ENCODE results near the gene WBP1L. TPM values are rescaled to one million over a fixed set of nuclear protein-coding genes. Genes with fewer than 3 reads are reported as not detected.

WBP1L gene
- total RNA-seq, 4 donors from 2014 or later: 92.8 to 185 (median 154) TPM

GRCh38 chr10:102785818-102786217 is 42.1 kb downstream of the WBP1L start:
- TF ChIP-seq CTCF (IDR thresholded peaks at IDR 0.05; ENCODE audit: low read depth): no peak

GRCh38 chr10:102791754-102792395 is 48.1 kb downstream of the WBP1L start:
- TF ChIP-seq CTCF (IDR thresholded peaks at IDR 0.05; ENCODE audit: low read depth): no peak

- TF ChIP-seq CTCF (IDR thresholded peaks at IDR 0.05; ENCODE audit: low read depth): no peak
Observed at GRCh38 chr10:102795453-102796406, 52.0 kb downstream of the WBP1L start.

DNA sequence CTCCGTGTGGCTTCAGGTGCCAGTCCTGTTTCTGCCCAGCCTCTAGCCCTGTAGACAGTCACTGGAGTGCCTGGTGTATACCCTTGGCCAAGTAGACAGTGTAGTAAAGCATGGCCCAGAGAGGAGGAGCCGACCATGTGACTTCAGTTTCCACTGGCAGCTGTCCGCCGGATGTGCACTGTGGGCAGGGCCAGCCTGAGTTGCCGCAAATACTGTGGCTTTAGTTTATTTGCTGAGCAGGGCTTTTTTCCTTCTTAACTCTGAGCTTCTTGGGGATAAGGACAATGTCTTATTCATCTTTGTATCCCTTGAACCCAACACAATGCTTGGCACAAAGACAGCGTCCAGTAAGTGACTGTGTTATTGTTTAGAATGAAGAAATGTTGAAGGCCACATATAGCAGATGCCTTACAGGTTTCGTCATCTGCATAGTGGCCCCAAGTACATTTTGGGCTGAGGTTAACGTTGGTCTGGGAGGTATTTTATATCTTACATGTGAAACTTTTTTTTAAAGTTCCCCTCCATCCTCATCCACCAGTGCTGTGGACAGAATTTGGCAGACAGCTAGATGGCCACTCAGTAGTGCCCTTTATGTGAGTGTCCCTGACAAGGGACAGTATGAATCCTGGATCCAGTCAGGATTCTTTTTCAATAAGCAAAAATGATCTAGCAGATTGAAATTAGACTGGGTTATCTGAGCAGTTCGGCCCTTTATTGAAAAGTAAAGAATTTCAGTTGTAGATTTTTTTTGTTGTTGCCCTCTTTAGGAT is 52.8 kb downstream of the WBP1L start:
- no peak for TF ChIP-seq CTCF (IDR thresholded peaks at IDR 0.05; ENCODE audit: low read depth)

DNA sequence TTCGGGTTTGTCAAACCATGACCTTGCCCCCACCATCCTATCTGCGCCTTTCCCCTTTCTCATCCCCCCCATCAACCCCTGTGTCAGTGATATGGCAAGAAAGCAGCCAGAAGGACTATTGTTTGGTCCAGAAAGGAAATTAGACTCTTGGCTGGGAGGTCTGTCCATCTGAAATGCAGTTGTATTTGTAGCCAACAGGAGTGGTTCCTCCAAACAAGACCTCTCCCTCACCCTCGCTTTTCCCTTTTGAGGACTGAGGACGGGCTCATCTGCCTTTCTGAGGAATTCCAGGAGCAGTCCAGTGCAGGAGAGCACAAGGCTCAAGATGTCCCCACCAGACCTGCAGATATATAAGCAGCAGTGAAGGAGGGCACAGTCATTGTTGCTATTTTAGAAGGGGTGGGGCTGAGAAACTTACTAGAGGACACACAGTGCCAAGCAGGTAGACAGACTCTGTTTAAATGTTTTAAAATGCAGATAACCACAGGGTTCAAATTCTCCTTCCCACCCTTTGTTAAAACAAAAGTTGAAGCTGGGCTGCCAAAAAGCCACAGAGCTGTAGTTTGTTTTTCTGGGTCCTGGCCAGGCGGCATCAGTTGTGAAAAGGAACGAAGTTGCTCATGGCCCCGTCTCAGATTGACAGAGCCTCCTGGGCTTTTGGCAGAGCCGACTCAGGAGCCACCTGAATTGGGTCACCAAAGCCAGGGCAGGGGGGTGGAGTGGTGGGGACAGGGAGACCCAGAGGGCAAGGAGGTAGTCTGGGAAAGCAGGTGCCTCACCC is 56.1 kb downstream of the WBP1L start:
- TF ChIP-seq CTCF (IDR thresholded peaks at IDR 0.05; ENCODE audit: low read depth): no peak

GRCh38 chr10:102800611-102801335 is 57.0 kb downstream of the WBP1L start:
- no peak for TF ChIP-seq CTCF (IDR thresholded peaks at IDR 0.05; ENCODE audit: low read depth)
